Measurements from ENCODE around the gene IPO11. TPM values are rescaled to one million over a fixed set of nuclear protein-coding genes. Genes with fewer than 3 reads are reported as not detected.

IPO11 gene
- total and polyA plus RNA-seq, 2 of the 13 experiments (the other 11 are each of a cell fraction or from before 2014, with no cell fraction given), result 13.9 to 24.4 TPM

- TF ChIP-seq ZNF431 (CRISPR knock-in tag; IDR thresholded peaks at IDR 0.05; ENCODE audit: borderline replicate concordance, low read depth), result no peak
- TF ChIP-seq, protein P1, sequence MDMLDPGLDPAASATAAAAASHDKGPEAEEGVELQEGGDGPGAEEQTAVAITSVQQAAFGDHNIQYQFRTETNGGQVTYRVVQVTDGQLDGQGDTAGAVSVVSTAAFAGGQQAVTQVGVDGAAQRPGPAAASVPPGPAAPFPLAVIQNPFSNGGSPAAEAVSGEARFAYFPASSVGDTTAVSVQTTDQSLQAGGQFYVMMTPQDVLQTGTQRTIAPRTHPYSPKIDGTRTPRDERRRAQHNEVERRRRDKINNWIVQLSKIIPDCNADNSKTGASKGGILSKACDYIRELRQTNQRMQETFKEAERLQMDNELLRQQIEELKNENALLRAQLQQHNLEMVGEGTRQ (IDR thresholded peaks at IDR 0.05; ENCODE audit: low read depth, low read length), result no peak
- TF ChIP-seq, protein P1 (CRISPR knock-in tag; IDR thresholded peaks at IDR 0.05; ENCODE audit: borderline replicate concordance), result peak; percentile 15; the same call in 1 of the 2 replicates
- TF ChIP-seq GPN1 (CRISPR knock-in tag; IDR thresholded peaks at IDR 0.05; ENCODE audit: borderline replicate concordance), result no peak
- TF ChIP-seq ZXDC (CRISPR knock-in tag; IDR thresholded peaks at IDR 0.05), result no peak
- no peak for TF ChIP-seq ZNF33B (CRISPR knock-in tag; IDR thresholded peaks at IDR 0.05)
- no peak for TF ChIP-seq TAF15 (IDR thresholded peaks at IDR 0.05; ENCODE audit: low read depth, low read length, poor library complexity, severe bottlenecking)
- TF ChIP-seq ZSCAN9 (CRISPR knock-in tag; IDR thresholded peaks at IDR 0.05; ENCODE audit: borderline replicate concordance), result peak; percentile 67; the same call in 1 of the 2 replicates
- TF ChIP-seq ZNF746 (CRISPR knock-in tag; IDR thresholded peaks at IDR 0.05), result no peak
- TF ChIP-seq, protein P2, sequence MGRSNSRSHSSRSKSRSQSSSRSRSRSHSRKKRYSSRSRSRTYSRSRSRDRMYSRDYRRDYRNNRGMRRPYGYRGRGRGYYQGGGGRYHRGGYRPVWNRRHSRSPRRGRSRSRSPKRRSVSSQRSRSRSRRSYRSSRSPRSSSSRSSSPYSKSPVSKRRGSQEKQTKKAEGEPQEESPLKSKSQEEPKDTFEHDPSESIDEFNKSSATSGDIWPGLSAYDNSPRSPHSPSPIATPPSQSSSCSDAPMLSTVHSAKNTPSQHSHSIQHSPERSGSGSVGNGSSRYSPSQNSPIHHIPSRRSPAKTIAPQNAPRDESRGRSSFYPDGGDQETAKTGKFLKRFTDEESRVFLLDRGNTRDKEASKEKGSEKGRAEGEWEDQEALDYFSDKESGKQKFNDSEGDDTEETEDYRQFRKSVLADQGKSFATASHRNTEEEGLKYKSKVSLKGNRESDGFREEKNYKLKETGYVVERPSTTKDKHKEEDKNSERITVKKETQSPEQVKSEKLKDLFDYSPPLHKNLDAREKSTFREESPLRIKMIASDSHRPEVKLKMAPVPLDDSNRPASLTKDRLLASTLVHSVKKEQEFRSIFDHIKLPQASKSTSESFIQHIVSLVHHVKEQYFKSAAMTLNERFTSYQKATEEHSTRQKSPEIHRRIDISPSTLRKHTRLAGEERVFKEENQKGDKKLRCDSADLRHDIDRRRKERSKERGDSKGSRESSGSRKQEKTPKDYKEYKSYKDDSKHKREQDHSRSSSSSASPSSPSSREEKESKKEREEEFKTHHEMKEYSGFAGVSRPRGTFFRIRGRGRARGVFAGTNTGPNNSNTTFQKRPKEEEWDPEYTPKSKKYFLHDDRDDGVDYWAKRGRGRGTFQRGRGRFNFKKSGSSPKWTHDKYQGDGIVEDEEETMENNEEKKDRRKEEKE (IDR thresholded peaks at IDR 0.05), result no peak
- 0 out of 2 replicates have a peak, but pooled peaks have one; percentile 38 for TF ChIP-seq ZNF124 (CRISPR knock-in tag; IDR thresholded peaks at IDR 0.05)
- TF ChIP-seq ADNP (CRISPR knock-in tag; IDR thresholded peaks at IDR 0.05), result no peak
- TF ChIP-seq CSRNP2 (CRISPR knock-in tag; conservative IDR thresholded peaks at IDR 0.05; ENCODE audit: low read depth), result no peak
- peak; percentile 81; the same call in 1 of the 2 replicates for TF ChIP-seq ZNF230 (CRISPR knock-in tag; IDR thresholded peaks at IDR 0.05)
- TF ChIP-seq ATF7-NPFF (CRISPR knock-in tag; IDR thresholded peaks at IDR 0.05; ENCODE audit: low read depth), result peak; percentile 78
- TF ChIP-seq ZNF367 (CRISPR knock-in tag; IDR thresholded peaks at IDR 0.05; ENCODE audit: borderline replicate concordance), result no peak
- peak; percentile 97 for TF ChIP-seq SAP130 (CRISPR knock-in tag; IDR thresholded peaks at IDR 0.05; ENCODE audit: low read depth)
- no peak for TF ChIP-seq SMARCC2 (IDR thresholded peaks at IDR 0.05)
- no peak for TF ChIP-seq ZNF251 (CRISPR knock-in tag; IDR thresholded peaks at IDR 0.05)
- no peak for TF ChIP-seq KLF9 (CRISPR knock-in tag; IDR thresholded peaks at IDR 0.05; ENCODE audit: low read depth)
- TF ChIP-seq NR2F1 (CRISPR knock-in tag; IDR thresholded peaks at IDR 0.05), result no peak
Observed at GRCh38 chr5:62412549-62413329, at the start of gene IPO11 (continued).

Measured in HepG2 (cell line).